BE2C (cell line): Measurements from ENCODE around the gene EEF1AKMT2.

Experiments used
- DNase-seq: peaks from one replicate; pipeline ENCODE4 v3.0.0-alpha.2; 2020
- H3K27me3 ChIP-seq: fragments of 250-450 bp; sonication (Bioruptor Pico); 2 replicates; pipeline ENCODE4 v1.5.1; 2020; ENCODE audit warnings: mild to moderate bottlenecking
- H3K36me3 ChIP-seq: fragments of 250-450 bp; sonication (Bioruptor Pico); 2 replicates; pipeline ENCODE4 v1.5.1; 2020; ENCODE audit warnings: mild to moderate bottlenecking
- H3K4me1 ChIP-seq: fragments of 250-450 bp; sonication (Bioruptor Pico); 2 replicates; pipeline ENCODE4 v1.5.1; 2020
- H3K4me3 ChIP-seq: 2 replicates; pipeline ENCODE4 v1.5.1; 2011; ENCODE audit warnings: low read depth, low read length
- H3K9me3 ChIP-seq: fragments of 250-450 bp; sonication (Bioruptor Pico); 2 replicates; pipeline ENCODE4 v1.5.1; 2020
- TF ChIP-seq, protein P1 (sequence below): IDR thresholded peaks from 2 replicates; pipeline ENCODE4 v1.5.1; 2012; ENCODE audit warnings: mild to moderate bottlenecking, low read depth, low read length

Gene EEF1AKMT2

DNA sequence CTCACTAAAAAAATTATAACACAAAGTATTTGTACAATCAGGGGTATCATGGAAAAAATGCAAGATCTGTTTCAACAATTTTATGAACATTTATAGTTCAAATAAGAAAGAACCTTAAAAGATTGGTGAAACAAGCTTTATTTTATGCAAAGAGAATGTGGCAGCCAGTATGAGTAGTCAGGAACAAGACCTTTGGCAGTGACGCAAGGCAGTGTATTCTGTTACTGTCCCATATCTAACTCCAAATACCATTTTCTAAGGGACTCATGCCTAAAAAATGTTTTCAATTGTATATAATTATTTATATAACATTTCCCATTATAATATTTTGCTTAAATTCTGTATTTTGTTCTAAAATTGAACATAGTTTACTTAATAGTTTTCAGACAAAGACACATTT lies 28.4 kb downstream of the EEF1AKMT2 start:
- Histone ChIP-seq H3K36me3 (peaks cover 5% of the 10 kb centered on the region), H3K9me3 (no peaks in the 10 kb centered on the region), H3K4me1 (no peaks in the 10 kb centered on the region), H3K4me3 (no peak overlapping the region), H3K27me3 (no peaks in the 10 kb centered on the region)
- TF ChIP-seq, protein P1, sequence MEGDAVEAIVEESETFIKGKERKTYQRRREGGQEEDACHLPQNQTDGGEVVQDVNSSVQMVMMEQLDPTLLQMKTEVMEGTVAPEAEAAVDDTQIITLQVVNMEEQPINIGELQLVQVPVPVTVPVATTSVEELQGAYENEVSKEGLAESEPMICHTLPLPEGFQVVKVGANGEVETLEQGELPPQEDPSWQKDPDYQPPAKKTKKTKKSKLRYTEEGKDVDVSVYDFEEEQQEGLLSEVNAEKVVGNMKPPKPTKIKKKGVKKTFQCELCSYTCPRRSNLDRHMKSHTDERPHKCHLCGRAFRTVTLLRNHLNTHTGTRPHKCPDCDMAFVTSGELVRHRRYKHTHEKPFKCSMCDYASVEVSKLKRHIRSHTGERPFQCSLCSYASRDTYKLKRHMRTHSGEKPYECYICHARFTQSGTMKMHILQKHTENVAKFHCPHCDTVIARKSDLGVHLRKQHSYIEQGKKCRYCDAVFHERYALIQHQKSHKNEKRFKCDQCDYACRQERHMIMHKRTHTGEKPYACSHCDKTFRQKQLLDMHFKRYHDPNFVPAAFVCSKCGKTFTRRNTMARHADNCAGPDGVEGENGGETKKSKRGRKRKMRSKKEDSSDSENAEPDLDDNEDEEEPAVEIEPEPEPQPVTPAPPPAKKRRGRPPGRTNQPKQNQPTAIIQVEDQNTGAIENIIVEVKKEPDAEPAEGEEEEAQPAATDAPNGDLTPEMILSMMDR = no peak
- no peak for DNase-seq

DNA sequence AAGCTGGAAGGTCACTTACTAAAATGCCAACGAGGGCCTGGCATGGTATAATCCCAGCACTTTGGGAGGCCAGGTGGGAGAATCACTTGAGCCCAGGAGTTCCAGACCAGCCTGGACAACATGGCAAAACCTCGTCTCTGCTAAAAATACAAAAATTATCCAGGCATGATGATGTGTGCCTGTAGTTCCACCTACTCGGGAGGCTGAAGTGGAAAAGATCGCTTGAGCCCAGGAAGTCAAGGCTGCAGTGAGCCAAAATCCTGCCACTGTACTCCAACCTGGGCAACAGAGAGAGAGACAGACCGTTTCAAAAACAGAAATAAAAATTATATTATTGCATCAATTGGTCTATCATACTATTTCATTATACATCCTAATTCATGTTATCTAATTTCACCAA lies 29.4 kb downstream of the EEF1AKMT2 start:
- H3K36me3 ChIP-seq = peaks cover 9% of the 10 kb centered on the region

DNA sequence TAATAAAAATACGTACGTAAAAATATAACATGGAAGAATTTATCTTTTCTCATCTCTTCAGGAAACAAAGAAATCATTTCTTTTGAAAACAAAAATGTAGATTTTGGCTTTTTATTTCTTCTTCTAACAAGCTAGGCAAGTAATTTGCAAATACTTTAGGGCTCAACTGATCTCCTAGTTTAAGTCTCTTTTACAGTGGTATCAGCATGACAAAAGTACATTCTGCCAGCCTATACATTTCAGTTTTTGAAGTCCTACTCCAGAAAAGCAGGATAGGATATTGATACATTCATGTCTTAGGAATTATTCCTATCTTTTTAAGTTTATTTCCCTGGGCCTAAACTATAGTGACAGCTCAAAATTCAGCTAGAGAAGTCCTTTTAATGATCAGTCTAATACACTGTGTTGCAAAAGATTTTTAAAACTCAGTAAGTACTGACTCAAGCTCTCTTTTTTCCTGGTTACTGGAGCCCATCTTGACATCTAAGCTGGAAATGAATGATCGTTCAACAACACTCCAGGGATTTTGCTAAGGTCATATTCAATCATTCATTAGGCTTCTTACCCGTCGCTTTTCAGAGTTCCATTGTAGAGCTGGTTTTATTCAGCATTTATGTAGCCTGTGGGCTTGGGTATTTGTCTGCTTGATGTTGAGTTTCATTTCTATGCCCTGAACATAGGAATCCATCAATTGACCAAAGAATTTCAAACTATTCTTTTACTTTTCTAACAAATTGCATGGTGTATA lies 35.4 kb downstream of the EEF1AKMT2 start:
- H3K4me3 ChIP-seq = no peak overlapping the region
- no peaks in the 10 kb centered on the region for H3K9me3 ChIP-seq
- H3K27me3 ChIP-seq = no peaks in the 10 kb centered on the region
- DNase-seq = no peak
- peaks cover 9% of the 10 kb centered on the region for H3K36me3 ChIP-seq
- peaks cover 8% of the 10 kb centered on the region; the same call in 1 of the 2 replicates for H3K4me1 ChIP-seq
- TF ChIP-seq, protein P1 = no peak

More for the DNA sequence above, 29.4 kb downstream of the EEF1AKMT2 start:
- Histone ChIP-seq H3K27me3 (no peaks in the 10 kb centered on the region), H3K4me1 (no peaks in the 10 kb centered on the region), H3K9me3 (no peaks in the 10 kb centered on the region), H3K4me3 (no peak overlapping the region)
- TF ChIP-seq, protein P1 = no peak
- no peak for DNase-seq

DNA sequence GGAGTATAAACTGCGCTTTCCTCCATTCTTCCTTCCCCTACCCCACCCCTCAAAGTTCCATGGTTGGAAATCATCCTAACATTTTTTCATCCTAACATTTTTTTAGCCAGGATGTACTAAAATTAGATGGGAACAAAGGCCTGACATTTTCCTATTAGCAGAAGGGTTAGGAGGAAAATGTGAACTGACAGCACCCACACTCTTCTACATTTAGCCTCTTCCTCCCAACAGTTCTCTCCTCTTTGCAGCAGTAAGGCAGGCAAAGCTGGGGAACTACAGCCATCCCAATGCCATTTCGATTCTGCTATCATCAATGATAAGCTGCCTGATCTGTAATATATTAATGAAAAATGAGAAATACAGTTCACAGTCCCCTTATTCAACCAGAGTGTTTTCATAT lies 36.1 kb downstream of the EEF1AKMT2 start:
- no peaks in the 10 kb centered on the region for H3K9me3 ChIP-seq
- no peak overlapping the region for H3K4me3 ChIP-seq
- TF ChIP-seq, protein P1 = no peak
- no peaks in the 10 kb centered on the region for H3K27me3 ChIP-seq
- DNase-seq = no peak
- peaks cover 9% of the 10 kb centered on the region for H3K36me3 ChIP-seq
- peaks cover 8% of the 10 kb centered on the region; the same call in 1 of the 2 replicates for H3K4me1 ChIP-seq

DNA sequence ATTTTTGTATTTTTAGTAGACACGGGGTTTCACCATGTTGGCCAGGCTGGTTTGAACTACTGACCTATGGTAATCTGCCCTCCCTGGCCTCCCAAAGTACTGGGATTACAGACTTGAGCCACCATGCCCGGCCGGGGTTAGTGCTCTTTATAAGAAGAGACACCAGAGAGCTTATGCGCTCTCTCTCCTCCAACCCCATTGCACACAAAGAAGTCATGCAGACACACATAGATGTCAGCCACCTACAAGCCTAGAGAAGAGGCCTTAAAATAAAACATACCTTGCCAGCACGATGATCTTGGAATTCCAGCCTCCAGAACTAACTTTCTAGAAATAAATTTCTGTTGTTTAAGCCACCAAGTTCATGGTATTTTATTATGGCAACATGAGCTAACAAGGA lies 37.5 kb downstream of the EEF1AKMT2 start:
- no peak for DNase-seq
- TF ChIP-seq, protein P1 = no peak
- no peaks in the 10 kb centered on the region for H3K9me3 ChIP-seq
- H3K36me3 ChIP-seq = peaks cover 6% of the 10 kb centered on the region; the same call in 1 of the 2 replicates
- peaks cover 8% of the 10 kb centered on the region; the same call in 1 of the 2 replicates for H3K4me1 ChIP-seq
- no peaks in the 10 kb centered on the region for H3K27me3 ChIP-seq
- H3K4me3 ChIP-seq = no peak overlapping the region

DNA sequence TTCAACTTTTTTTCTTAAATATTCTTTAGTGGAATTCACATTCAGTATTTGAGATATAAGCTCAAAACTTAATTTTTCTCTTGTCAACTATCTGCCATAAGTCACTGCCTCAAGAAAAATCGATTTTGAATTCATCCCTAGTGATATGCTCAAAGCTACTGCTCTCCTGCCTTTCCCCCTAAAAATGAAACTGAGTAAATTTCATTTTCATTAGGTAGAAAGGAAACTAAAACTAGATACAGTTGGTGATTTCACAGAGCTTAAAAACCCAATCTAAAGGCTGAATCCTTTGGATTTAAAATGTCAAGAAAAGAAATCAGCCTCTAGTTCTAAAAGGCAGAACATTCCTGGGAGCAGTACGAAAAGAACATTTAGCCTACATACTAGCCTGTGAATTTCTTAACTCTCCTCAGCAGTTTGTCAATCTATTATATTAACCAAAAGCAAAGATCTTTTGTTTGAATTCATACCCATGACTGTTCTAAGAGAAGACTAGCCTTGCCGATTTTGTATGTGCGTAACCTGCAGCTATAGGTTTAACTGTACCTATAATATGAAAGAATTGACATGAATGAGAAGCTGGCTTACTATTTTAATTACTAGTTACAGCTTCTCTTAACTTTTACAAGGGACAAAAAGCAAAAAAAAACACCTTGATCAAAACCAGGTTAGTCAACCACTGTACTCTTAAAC lies 42.6 kb downstream of the EEF1AKMT2 start:
- DNase-seq = no peak
- H3K4me3 ChIP-seq = no peak overlapping the region
- H3K4me1 ChIP-seq = peaks cover 3% of the 10 kb centered on the region; the same call in 1 of the 2 replicates
- 0 out of 2 replicates have a peak, but pooled peaks cover 1% of the 10 kb centered on the region for H3K36me3 ChIP-seq
- TF ChIP-seq, protein P1 = no peak
- H3K27me3 ChIP-seq = no peaks in the 10 kb centered on the region
- H3K9me3 ChIP-seq = no peaks in the 10 kb centered on the region
